Dedifferentiated amniotic fluid mesenchymal stem cell (primary cell): Measurements from ENCODE around the gene OR5A2.
"Not testable (repeated sequence)": the region's sequence is repeated elsewhere in the genome, so short reads cannot be mapped to it uniquely, and the experiment has no call there.

Source experiments
- DNase-seq: peaks from one replicate; pipeline ENCODE4 v3.0.0-alpha.2; 2016; ENCODE audit errors: extremely low spot score

Gene OR5A2

GRCh38 chr11:59380263-59381059, 45.8 kb downstream of the OR5A2 start:
- DNase-seq = no peak

- DNase-seq = not testable (repeated sequence)
Observed at GRCh38 chr11:59372324-59372723, 53.9 kb downstream of the OR5A2 start.

- DNase-seq = no peak
Observed at GRCh38 chr11:59368238-59369022, 57.8 kb downstream of the OR5A2 start.
